H9 (cell line): ENCODE results near the gene RGS8. TPM values are rescaled to one million over a fixed set of nuclear protein-coding genes. Genes with fewer than 3 reads are reported as not detected.

ENCODE experiments used
- DNase-seq: peaks from one replicate; pipeline ENCODE4 v3.0.0-alpha.2; 2017
- H2AFZ ChIP-seq: one replicate; pipeline ENCODE4 v1.6.1; 2013; ENCODE audit warnings: mild to moderate bottlenecking, low read length, control low read depth, moderate library complexity
- H2AK5ac ChIP-seq: 2 replicates; pipeline ENCODE4 v1.6.1; 2013; ENCODE audit warnings: low read length, control low read depth, mixed read lengths; ENCODE audit not compliant: insufficient read length
- H2BK120ac ChIP-seq: one replicate; pipeline ENCODE4 v1.6.1; 2013; ENCODE audit warnings: low read depth, mild to moderate bottlenecking, low read length, control low read depth, inconsistent platforms; ENCODE audit not compliant: poor library complexity, severe bottlenecking
- H2BK12ac ChIP-seq: 2 replicates; pipeline ENCODE4 v1.6.1; 2013; ENCODE audit warnings: low read length, control low read depth, mixed read lengths, low read depth; ENCODE audit not compliant: insufficient read length
- H2BK15ac ChIP-seq: 2 replicates; pipeline ENCODE4 v1.6.1; 2013; ENCODE audit warnings: low read depth, low read length, control low read depth
- H2BK20ac ChIP-seq: one replicate; pipeline ENCODE4 v1.6.1; 2013; ENCODE audit warnings: low read depth, mild to moderate bottlenecking, low read length, control low read depth, inconsistent platforms; ENCODE audit not compliant: poor library complexity, severe bottlenecking
- H2BK5ac ChIP-seq: 2 replicates; pipeline ENCODE4 v1.6.1; 2013; ENCODE audit warnings: low read length, control low read depth, mixed read lengths; ENCODE audit not compliant: insufficient read length
- H3K14ac ChIP-seq: 2 replicates; pipeline ENCODE4 v1.6.1; 2013; ENCODE audit warnings: low read length, control low read depth; ENCODE audit not compliant: insufficient read depth
- H3K18ac ChIP-seq: 2 replicates; pipeline ENCODE4 v1.6.1; 2013; ENCODE audit warnings: low read depth, mild to moderate bottlenecking, mixed read lengths, low read length, control low read depth; ENCODE audit not compliant: insufficient read length
- H3K23ac ChIP-seq: 2 replicates; pipeline ENCODE4 v1.6.1; 2013; ENCODE audit warnings: low read length, control low read depth, mixed read lengths, low read depth; ENCODE audit not compliant: insufficient read length
- H3K23me2 ChIP-seq: 2 replicates; pipeline ENCODE4 v1.6.1; 2013; ENCODE audit warnings: low read depth, mild to moderate bottlenecking, mixed read lengths, low read length, control low read depth; ENCODE audit not compliant: insufficient read length, poor library complexity, severe bottlenecking
- H3K27ac ChIP-seq: 2 replicates; pipeline ENCODE4 v1.5.1; 2013; ENCODE audit warnings: low read length, control low read depth, mixed read lengths, low read depth; ENCODE audit not compliant: insufficient read length
- H3K27me3 ChIP-seq: 2 replicates; pipeline ENCODE4 v1.6.1; 2013; ENCODE audit warnings: low read length, control low read depth, inconsistent platforms; ENCODE audit not compliant: insufficient read depth
- H3K4ac ChIP-seq: 2 replicates; pipeline ENCODE4 v1.6.1; 2013; ENCODE audit warnings: low read depth, mild to moderate bottlenecking, control low read depth, inconsistent platforms, low read length, moderate library complexity
- H3K4me1 ChIP-seq: 2 replicates; pipeline ENCODE4 v1.6.1; 2013; ENCODE audit warnings: low read length, control low read depth, inconsistent platforms; ENCODE audit not compliant: insufficient read depth
- H3K4me2 ChIP-seq: 2 replicates; pipeline ENCODE4 v1.6.1; 2013; ENCODE audit warnings: low read length, control low read depth, mixed read lengths; ENCODE audit not compliant: insufficient read length, insufficient read depth
- H3K56ac ChIP-seq: 2 replicates; pipeline ENCODE4 v1.6.1; 2013; ENCODE audit warnings: low read depth, mild to moderate bottlenecking, mixed read lengths, low read length, control low read depth; ENCODE audit not compliant: insufficient read length
- H3K79me1 ChIP-seq: 2 replicates; pipeline ENCODE4 v1.6.1; 2013; ENCODE audit warnings: low read depth, mild to moderate bottlenecking, moderate library complexity, low read length, control low read depth, inconsistent platforms; ENCODE audit not compliant: insufficient read depth, poor library complexity, severe bottlenecking
- H3K79me2 ChIP-seq: 2 replicates; pipeline ENCODE4 v1.6.1; 2013; ENCODE audit warnings: low read length, control low read depth, inconsistent platforms; ENCODE audit not compliant: insufficient read depth
- H3K9ac ChIP-seq: 2 replicates; pipeline ENCODE4 v1.6.1; 2013; ENCODE audit warnings: low read length, control low read depth, mixed read lengths; ENCODE audit not compliant: insufficient read length; ENCODE audit errors: extremely low read depth
- H3K9me3 ChIP-seq: one replicate; pipeline ENCODE4 v1.6.1; 2013; ENCODE audit warnings: low read depth, low read length, inconsistent platforms; ENCODE audit not compliant: control insufficient read depth
- H3T11ph ChIP-seq: one replicate; pipeline ENCODE4 v1.6.1; 2013; ENCODE audit warnings: mild to moderate bottlenecking, low read length, control low read depth, inconsistent platforms
- H4K20me1 ChIP-seq: one replicate; pipeline ENCODE4 v1.6.1; 2013; ENCODE audit not compliant: control insufficient read depth, insufficient read length, insufficient read depth
- H4K5ac ChIP-seq: 2 replicates; pipeline ENCODE4 v1.6.1; 2013; ENCODE audit warnings: low read depth, mild to moderate bottlenecking, mixed read lengths, low read length, control low read depth; ENCODE audit not compliant: insufficient read length
- H4K8ac ChIP-seq: replicated peaks from 2 replicates; pipeline ENCODE4 v1.6.1; 2013; ENCODE audit warnings: low read length, control low read depth, mixed read lengths, low read depth; ENCODE audit not compliant: insufficient read length
- H4K91ac ChIP-seq: 2 replicates; pipeline ENCODE4 v1.6.1; 2013; ENCODE audit warnings: low read depth, mild to moderate bottlenecking, moderate library complexity, mixed read lengths, low read length, control low read depth; ENCODE audit not compliant: insufficient read length
- H3K27ac Mint-ChIP-seq, 3 experiments: 2 replicates in 2 of 3; 3 replicates in 1 of 3; pipeline ENCODE4 v1.8.0; 2020 to 2021; ENCODE audit warnings: mixed read lengths in 3 of 3, mild to moderate bottlenecking in 1 of 3, moderate library complexity in 1 of 3
- H3K27me3 Mint-ChIP-seq: 2 replicates; pipeline ENCODE4 v1.8.0; 2021; ENCODE audit warnings: low read depth, mild to moderate bottlenecking, moderate library complexity, mixed read lengths
- H3K36me3 Mint-ChIP-seq, 3 experiments: 2 replicates in 2 of 3; 3 replicates in 1 of 3; pipeline ENCODE4 v1.8.0; 2020 to 2021; ENCODE audit warnings: low read depth in 3 of 3, mixed read lengths in 3 of 3; ENCODE audit not compliant: insufficient read depth in 1 of 3
- H3K4me1 Mint-ChIP-seq, 2 experiments: 2 replicates each; pipeline ENCODE4 v1.8.0; 2020; ENCODE audit warnings: mixed read lengths in 2 of 2
- H3K4me3 Mint-ChIP-seq, 2 experiments: 2 replicates in 1 of 2; 3 replicates in 1 of 2; pipeline ENCODE4 v1.8.0; 2020 to 2021; ENCODE audit warnings: mild to moderate bottlenecking in 2 of 2, mixed read lengths in 2 of 2, moderate library complexity in 1 of 2
- H3K9me3 Mint-ChIP-seq, 2 experiments: 2 replicates in 1 of 2; 3 replicates in 1 of 2; pipeline ENCODE4 v1.8.0; 2020; ENCODE audit warnings: mild to moderate bottlenecking in 2 of 2, mixed read lengths in 2 of 2, moderate library complexity in 1 of 2
- CTCF ChIP-seq: fragments of 200-600 bp; sonication (generic); conservative IDR thresholded peaks from 3 replicates; pipeline ENCODE4 v1.8.0; 2021; ENCODE audit warnings: antibody characterized with exemption, mild to moderate bottlenecking
- WGBS: extraction: QIAGEN DNeasy Blood & Tissue Kit; methylation state at CpG from one replicate; pipeline ENCODE4 v1.1.7; 2013; ENCODE audit warnings: missing lambda C conversion rate, low lambda C conversion rate, mixed read lengths; ENCODE audit not compliant: insufficient read length; ENCODE audit errors: extremely low coverage; 5-methylcytosine and 5-hydroxymethylcytosine counted together
- total RNA-seq: library from RNA; stranded (reverse); gene quantifications from 2 replicates; pipeline ENCODE4 v1.2.1, GENCODE V29; 2021

Gene RGS8
- total RNA-seq, 1 experiment from 2014 or later: not detected

- no CpG with 5 or more reads among the region's 2 CpGs for WGBS
- H3T11ph ChIP-seq: no peak overlapping the region
- H3K4me1 ChIP-seq: no peaks in the 10 kb centered on the region
- no peak overlapping the region; a peak in 1 of 7 replicates for H3K27ac Mint-ChIP-seq
- H2BK120ac ChIP-seq: no peak overlapping the region
- H4K91ac ChIP-seq: no peak overlapping the region
- H3K9me3 ChIP-seq: no peaks in the 10 kb centered on the region
- no peak overlapping the region for H4K5ac ChIP-seq
- no peaks in the 10 kb centered on the region for H3K9me3 Mint-ChIP-seq
- H2BK12ac ChIP-seq: no peak overlapping the region
- no peaks in the 10 kb centered on the region for H3K79me2 ChIP-seq
- no peaks in the 10 kb centered on the region for H3K79me1 ChIP-seq
- no peaks in the 10 kb centered on the region for H4K20me1 ChIP-seq
- no peak overlapping the region for H3K56ac ChIP-seq
- H2BK20ac ChIP-seq: no peak overlapping the region
- H4K8ac ChIP-seq: no peak overlapping the region
- H3K4me2 ChIP-seq: no peak overlapping the region
- H3K18ac ChIP-seq: no peak overlapping the region
- DNase-seq: no peak
- no peak overlapping the region for H3K9ac ChIP-seq
- H2AFZ ChIP-seq: no peak overlapping the region
- H2BK5ac ChIP-seq: no peak overlapping the region
- no peak overlapping the region for H3K4ac ChIP-seq
- H3K27me3 Mint-ChIP-seq: peaks cover 2% of the 10 kb centered on the region; the same call in 1 of the 2 replicates
- H3K4me1 Mint-ChIP-seq: peaks cover 9 to 11% of the 10 kb centered on the region in 2 experiments
- no peak overlapping the region for H3K14ac ChIP-seq
- no peak; the same call in 2 of the 3 replicates for TF ChIP-seq CTCF
- H3K36me3 Mint-ChIP-seq: no peaks in the 10 kb centered on the region
- H3K23me2 ChIP-seq: no peaks in the 10 kb centered on the region
- no peak overlapping the region for H3K4me3 Mint-ChIP-seq
- H3K27me3 ChIP-seq: no peaks in the 10 kb centered on the region
- H2BK15ac ChIP-seq: no peak overlapping the region
- H2AK5ac ChIP-seq: no peak overlapping the region
- no peak overlapping the region for H3K23ac ChIP-seq
- no peak overlapping the region for H3K27ac ChIP-seq
Observed at GRCh38 chr1:182718311-182718710, 33.9 kb upstream of the RGS8 start.
